ENCODE data around the gene LAMC3. TPM values are rescaled to one million over a fixed set of nuclear protein-coding genes. Genes with fewer than 3 reads are reported as not detected.

LAMC3 gene
- total RNA-seq, 1 donor from 2014 or later: 30.1 TPM

- Mint-ChIP-seq H3K27ac (ENCODE audit: unreplicated experiment) (no peak overlapping the region), H3K27me3 (ENCODE audit: unreplicated experiment) (peaks cover 7% of the 10 kb centered on the region), H3K9me3 (ENCODE audit: unreplicated experiment) (no peaks in the 10 kb centered on the region), H3K36me3 (ENCODE audit: low read depth, unreplicated experiment) (peaks cover 6% of the 10 kb centered on the region), H3K4me3 (ENCODE audit: unreplicated experiment) (no peak overlapping the region), H3K4me1 (ENCODE audit: unreplicated experiment) (peaks cover 19% of the 10 kb centered on the region)
- DNase-seq (ENCODE audit: low spot score): no peak
- TF ChIP-seq CTCF (IDR thresholded peaks at IDR 0.05; ENCODE audit: unreplicated experiment): no peak
Observed at GRCh38 chr9:131013771-131014676, 5.0 kb downstream of the LAMC3 start.

GRCh38 chr9:131015112-131015511, 6.1 kb downstream of the LAMC3 start:
- H3K9me3 Mint-ChIP-seq (ENCODE audit: unreplicated experiment): no peaks in the 10 kb centered on the region
- no peak for DNase-seq (ENCODE audit: low spot score)
- no peak overlapping the region for H3K27ac Mint-ChIP-seq (ENCODE audit: unreplicated experiment)
- peaks cover 7% of the 10 kb centered on the region for H3K27me3 Mint-ChIP-seq (ENCODE audit: unreplicated experiment)
- peaks cover 6% of the 10 kb centered on the region for H3K36me3 Mint-ChIP-seq (ENCODE audit: low read depth, unreplicated experiment)
- TF ChIP-seq CTCF (IDR thresholded peaks at IDR 0.05; ENCODE audit: unreplicated experiment): no peak
- H3K4me1 Mint-ChIP-seq (ENCODE audit: unreplicated experiment): peaks cover 19% of the 10 kb centered on the region
- H3K4me3 Mint-ChIP-seq (ENCODE audit: unreplicated experiment): no peak overlapping the region

- H3K4me3 Mint-ChIP-seq (ENCODE audit: unreplicated experiment): no peak overlapping the region
Observed at GRCh38 chr9:131015876-131016397, 7.0 kb downstream of the LAMC3 start.

GRCh38 chr9:131017067-131017466, 8.1 kb downstream of the LAMC3 start:
- no peaks in the 10 kb centered on the region for H3K9me3 Mint-ChIP-seq (ENCODE audit: unreplicated experiment)
- peaks cover 4% of the 10 kb centered on the region for H3K27me3 Mint-ChIP-seq (ENCODE audit: unreplicated experiment)
- H3K4me1 Mint-ChIP-seq (ENCODE audit: unreplicated experiment): peaks cover 3% of the 10 kb centered on the region
- peaks cover 6% of the 10 kb centered on the region for H3K36me3 Mint-ChIP-seq (ENCODE audit: low read depth, unreplicated experiment)
- no peak for TF ChIP-seq CTCF (IDR thresholded peaks at IDR 0.05; ENCODE audit: unreplicated experiment)
- H3K4me3 Mint-ChIP-seq (ENCODE audit: unreplicated experiment): no peak overlapping the region
- DNase-seq (ENCODE audit: low spot score): no peak
- no peak overlapping the region for H3K27ac Mint-ChIP-seq (ENCODE audit: unreplicated experiment)

More at GRCh38 chr9:131015876-131016397, 7.0 kb downstream of the LAMC3 start:
- Mint-ChIP-seq H3K4me1 (ENCODE audit: unreplicated experiment) (peaks cover 14% of the 10 kb centered on the region), H3K27me3 (ENCODE audit: unreplicated experiment) (peaks cover 4% of the 10 kb centered on the region), H3K9me3 (ENCODE audit: unreplicated experiment) (no peaks in the 10 kb centered on the region), H3K36me3 (ENCODE audit: low read depth, unreplicated experiment) (peaks cover 6% of the 10 kb centered on the region), H3K27ac (ENCODE audit: unreplicated experiment) (no peak overlapping the region)
- no peak for DNase-seq (ENCODE audit: low spot score)
- no peak for TF ChIP-seq CTCF (IDR thresholded peaks at IDR 0.05; ENCODE audit: unreplicated experiment)

GRCh38 chr9:131018621-131019020, 9.6 kb downstream of the LAMC3 start:
- no peak overlapping the region for H3K27ac Mint-ChIP-seq (ENCODE audit: unreplicated experiment)
- H3K4me1 Mint-ChIP-seq (ENCODE audit: unreplicated experiment): no peaks in the 10 kb centered on the region
- DNase-seq (ENCODE audit: low spot score): no peak

More at GRCh38 chr9:131018621-131019020, 9.6 kb downstream of the LAMC3 start:
- TF ChIP-seq CTCF (IDR thresholded peaks at IDR 0.05; ENCODE audit: unreplicated experiment): peak; percentile 32
- H3K4me3 Mint-ChIP-seq (ENCODE audit: unreplicated experiment): no peak overlapping the region
- H3K36me3 Mint-ChIP-seq (ENCODE audit: low read depth, unreplicated experiment): peaks cover 6% of the 10 kb centered on the region
- H3K9me3 Mint-ChIP-seq (ENCODE audit: unreplicated experiment): no peaks in the 10 kb centered on the region
- H3K27me3 Mint-ChIP-seq (ENCODE audit: unreplicated experiment): peaks cover 4% of the 10 kb centered on the region
